ENCODE results near the gene FTO. TPM values are rescaled to one million over a fixed set of nuclear protein-coding genes. Genes with fewer than 3 reads are reported as not detected.

FTO gene
- polyA plus RNA-seq, 1 donor: 53.4 TPM

DNA sequence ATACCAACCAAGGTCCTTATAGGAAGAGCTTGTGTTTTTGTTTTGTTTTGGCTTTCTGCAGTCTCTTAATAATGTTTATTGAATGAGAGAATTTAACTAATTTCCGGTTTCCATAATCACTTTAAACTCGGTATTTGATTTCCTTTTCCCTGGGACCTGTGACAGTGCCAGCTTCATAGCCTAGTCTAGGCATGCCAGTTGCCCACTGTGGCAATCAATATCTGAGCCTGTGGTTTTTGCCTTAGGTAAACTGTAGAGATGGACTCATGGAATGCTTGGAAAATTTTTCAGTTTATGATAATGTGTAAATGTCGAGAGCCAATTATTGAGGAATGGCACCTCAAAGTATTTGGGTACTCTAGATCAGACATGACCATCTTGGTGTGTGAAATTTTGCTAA, 78.2 kb downstream of the FTO start:
- DNase-seq (ENCODE audit: low read depth): no peak

DNA sequence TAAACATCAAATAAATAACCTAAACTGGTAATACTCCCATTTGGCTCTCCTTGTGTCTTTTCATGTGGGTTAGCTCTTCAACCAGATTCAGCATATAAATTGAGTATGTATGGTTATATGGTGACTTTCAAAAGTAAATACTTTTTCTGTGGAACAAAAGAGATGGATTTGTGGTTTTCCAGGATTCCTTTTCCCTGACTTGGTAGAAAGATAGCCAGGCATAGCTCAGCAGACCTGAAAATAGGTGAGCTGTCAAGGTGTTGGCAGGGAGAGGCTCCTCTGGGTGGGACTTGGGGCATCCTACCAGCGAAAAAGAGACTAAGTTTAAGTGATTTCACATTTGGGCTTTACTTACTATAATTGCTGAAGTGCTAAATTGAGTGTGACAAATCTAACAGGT, 80.3 kb downstream of the FTO start:
- DNase-seq (ENCODE audit: low read depth): no peak

DNA sequence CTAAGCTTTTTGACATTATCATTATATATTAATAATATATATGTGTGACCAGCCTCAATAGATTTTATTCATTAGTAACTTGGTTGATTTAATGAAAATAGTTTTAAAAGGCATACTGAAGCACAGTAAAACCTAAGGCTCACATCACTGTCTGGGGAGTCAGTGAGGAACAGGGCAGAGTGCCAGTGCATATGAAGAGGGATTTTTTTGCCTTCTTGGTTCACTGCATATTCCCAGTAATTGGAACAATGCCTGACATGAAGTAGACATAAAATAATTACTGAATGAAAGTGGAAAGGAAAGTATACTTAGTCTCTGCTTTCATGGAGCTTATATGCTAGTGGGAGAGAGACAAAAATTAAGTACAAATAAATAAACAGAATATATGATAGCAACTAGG, 81.1 kb downstream of the FTO start:
- DNase-seq (ENCODE audit: low read depth): no peak

DNA sequence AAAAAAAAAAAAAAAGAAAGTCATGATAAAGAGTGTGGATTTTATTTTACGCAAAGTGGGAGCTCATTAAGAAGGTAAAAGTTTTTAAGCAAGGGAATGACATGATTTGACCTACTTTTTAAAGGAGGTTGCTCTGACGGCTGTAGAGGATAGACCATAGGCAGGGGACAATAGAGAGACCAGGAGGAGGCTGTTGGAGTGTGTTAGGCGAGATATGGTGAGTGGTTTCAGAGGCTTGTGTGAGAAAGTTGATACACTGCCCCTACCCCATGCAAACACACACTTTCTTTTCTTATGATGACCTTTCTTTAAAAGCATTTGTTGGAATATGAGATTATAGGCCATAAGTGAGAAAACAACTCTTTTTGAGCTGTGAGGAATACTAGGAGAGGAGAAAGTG, 82.0 kb downstream of the FTO start:
- no peak for DNase-seq (ENCODE audit: low read depth)

DNA sequence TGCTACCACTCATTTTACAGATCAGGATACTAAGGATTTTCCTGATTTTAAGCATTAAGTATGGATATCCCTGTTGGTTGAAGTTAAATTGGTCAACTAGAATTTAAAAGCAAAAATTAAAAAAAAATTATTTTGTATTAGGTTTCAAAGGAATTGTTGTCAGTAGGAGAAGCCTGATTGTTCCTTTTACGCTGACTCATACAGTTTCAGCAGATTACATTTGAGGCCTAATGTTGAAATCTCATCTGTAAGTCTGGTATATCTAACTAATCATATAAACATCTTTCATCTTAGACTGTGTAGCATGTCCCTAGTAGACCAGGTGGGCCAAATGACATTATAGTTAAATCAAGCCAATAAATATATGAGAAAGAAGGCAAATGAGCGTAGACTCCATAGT, 83.5 kb downstream of the FTO start:
- DNase-seq (ENCODE audit: low read depth): no peak

DNA sequence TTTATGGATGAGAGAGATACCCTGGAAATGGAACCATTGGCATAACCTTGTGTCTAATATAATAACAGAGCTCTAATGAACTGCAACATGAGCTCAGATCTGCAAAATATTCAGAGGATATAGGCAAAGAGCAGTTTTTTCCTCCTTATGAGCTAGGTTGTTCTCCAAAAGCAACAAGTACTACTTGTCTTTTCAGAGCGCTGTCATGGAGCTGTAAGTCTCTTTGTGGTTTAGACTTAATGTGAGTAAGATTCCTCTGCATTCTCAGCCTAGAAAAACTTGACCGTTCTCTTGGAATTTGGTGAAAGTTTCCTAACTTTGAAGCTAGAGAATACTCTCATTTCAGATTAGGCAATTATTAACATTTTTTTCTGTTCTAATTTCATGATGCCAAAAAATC, 85.2 kb downstream of the FTO start:
- no peak for DNase-seq (ENCODE audit: low read depth)

DNA sequence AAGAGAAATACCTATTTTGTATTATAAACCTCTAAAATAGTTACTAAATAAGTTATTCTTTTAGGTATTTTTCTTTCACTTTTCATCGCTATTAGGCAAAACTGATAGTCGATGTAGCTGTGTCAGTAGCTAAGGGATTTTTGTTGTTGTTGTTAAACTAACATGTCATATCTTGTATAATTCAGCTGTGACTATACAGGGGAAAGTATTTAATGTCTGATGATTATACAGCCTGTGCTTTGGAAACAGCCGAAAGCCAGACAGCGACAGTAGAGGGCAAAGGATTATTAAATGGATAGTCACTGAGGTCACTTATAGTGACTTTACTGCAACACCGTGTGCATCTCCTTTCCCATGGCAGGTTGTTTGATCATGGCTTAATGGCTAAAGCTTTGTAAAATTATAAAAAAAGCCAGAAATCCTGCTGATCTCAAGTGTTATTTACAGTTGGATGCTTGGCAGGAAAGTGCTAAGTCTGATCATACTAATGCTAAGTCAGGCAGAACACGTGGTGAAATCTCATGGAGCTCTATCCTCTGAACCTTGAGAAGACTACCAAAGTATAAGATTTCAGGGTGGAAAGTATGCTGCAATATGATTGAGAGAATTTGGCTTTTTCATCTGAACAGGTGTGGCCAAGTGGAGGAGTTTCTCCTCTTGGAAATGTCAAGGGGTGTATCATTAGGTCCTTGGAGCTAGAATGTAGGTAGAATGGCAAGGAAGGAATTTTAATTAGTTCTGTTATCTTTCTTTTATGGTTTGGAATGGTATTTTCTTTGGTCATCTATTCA, 88.4 kb downstream of the FTO start:
- no peak for DNase-seq (ENCODE audit: low read depth)

DNA sequence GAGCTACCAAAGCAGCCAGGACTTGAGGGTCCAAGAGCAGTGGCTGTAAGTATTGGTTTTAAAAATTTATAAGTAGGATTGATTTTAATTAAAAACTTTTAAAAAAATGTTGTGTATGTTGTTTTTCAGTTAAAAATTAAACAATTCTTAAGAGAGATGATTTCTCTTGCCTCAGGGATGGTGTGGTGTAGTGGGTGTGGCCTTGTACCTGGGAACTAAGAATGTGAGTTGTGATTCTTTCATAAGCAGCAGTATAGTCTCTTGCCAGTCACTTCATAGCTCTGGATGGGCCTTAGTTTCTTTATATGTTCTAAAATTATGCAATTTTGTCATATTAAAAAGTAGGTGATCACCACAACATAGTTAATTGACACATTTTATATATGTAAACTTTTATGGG, 99.5 kb downstream of the FTO start:
- DNase-seq (ENCODE audit: low read depth): no peak

DNA sequence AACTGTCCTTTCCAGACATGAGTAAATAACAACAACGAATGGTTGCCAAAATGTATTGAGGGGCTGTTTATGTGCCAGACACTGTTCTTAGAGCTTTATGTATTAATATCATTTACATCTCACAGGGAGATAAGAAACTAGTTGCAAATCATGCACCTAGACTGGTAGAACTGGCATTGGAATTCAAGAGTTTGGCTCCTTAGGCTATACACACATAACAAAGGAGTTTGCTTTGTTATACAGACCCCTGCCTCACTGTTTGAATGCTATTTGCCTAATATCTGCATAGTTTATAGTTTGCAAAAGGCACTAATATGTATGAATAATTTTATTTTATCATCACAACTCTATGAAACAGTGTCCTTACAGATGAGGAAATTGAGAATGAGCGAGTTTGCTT, 100.0 kb downstream of the FTO start:
- DNase-seq (ENCODE audit: low read depth): no peak

DNA sequence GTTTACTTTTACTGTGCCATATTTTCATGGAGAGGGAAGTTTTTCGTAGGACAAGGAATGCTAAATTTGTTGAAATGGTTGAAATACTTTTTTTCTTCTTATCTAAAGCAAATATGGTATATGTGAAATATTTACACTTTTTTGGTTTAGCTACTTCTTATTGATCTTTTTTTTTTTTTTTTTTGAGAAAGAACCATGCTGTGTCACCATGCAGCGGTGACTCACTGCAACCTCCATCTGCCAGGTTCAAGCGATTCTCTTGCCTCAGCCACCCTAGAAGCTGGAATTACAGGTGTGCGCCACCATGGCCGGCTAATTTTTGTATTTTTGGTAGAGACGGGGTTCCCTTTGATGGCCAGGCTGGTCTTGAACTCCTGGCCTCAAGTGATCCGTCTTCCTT, 100.5 kb downstream of the FTO start:
- no peak for DNase-seq (ENCODE audit: low read depth)

DNA sequence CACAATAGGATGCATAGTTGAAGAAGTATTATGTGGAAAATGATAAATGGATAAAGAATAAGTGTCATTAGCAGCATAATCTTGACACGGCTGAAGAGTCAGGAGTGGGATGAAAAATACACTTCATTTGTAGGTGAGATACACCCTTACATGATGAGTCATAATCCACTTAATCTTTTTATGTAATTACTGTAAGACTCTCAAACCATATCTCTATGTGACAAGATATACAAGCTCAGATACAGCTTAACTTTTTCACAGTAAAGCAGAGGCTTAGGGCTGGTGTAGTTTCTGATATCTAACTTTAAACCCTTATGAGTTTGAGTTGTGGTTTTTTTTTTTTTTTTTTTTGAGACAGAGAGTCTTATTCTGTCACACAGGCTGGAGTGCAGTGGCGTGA, 101.2 kb downstream of the FTO start:
- no peak for DNase-seq (ENCODE audit: low read depth)

DNA sequence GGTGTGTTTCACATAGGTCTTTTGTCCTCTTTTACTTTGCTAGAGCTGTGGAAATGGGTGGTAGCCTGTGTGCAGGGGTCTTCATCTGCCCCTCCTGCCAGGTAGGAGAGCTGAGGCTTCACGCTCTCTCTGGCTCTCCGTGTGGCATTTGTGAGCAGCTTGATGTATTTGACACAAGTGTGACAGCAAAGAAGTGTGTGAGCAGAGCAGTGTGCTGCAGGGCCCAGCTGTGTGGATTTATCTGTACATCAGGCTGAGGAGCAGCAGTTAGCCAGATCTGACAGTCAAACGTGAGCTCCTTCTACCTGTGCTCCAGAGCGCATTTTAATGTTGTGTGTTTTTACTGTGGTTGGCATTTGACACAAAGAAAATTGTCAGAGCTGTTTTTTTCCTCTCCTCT, 101.8 kb downstream of the FTO start:
- no peak for DNase-seq (ENCODE audit: low read depth)

DNA sequence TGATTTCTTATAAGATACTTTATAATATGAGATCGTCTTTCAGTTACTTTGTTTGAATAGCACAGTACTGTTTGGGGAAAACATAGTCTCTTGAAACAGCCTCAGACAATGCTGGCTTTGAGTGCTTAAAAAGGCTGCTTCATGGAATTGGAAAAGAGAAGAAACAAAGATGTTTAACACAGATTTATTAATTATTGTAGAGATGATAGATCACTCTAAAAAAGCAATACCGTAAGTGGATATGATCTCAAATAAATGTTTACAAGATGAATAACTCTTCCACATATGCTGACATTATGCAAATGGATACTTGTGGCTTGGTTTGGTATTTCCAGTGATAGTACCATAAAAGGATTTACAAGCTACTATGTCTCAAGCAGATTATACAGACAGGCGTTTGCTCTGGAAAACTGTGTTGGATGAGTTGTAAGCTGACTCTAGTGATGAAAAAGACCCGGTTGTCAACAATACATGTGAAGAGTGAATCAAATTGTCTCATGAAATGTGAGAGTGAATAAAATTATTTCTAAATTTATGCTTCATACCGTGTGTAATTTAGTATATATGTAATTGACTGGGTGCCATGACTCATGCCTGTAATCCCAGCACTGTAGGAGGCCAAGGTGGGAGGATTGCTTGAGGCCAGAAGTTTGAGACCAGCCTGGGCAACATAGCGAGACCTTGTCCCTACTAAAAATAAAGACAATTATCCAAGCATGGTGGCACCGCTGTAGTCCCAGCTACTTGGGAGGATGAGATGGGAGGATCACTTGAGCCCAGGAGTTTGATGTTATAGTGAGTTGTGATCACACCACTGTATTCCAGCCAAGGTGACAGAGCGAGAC, 105.4 kb downstream of the FTO start:
- no peak for DNase-seq (ENCODE audit: low read depth)

DNA sequence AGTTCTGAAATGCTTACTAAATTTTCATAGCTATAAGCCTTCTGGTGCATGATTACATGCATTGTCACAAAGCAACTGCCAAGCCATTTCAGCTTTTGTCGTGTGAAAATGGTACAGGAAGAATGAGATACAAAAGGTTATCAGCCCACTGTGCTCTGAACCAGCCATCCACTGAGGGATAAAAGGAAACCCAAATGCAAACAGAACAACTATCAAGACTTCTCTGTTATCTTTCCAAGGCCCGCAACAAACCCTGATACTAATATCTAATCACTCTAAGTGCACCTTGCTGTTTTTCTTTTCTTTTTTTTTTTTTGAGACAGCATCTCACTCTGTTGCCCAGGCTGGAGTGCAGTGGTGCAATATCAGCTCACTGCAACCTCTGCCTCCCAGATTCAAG, 109.0 kb downstream of the FTO start:
- no peak for DNase-seq (ENCODE audit: low read depth)

DNA sequence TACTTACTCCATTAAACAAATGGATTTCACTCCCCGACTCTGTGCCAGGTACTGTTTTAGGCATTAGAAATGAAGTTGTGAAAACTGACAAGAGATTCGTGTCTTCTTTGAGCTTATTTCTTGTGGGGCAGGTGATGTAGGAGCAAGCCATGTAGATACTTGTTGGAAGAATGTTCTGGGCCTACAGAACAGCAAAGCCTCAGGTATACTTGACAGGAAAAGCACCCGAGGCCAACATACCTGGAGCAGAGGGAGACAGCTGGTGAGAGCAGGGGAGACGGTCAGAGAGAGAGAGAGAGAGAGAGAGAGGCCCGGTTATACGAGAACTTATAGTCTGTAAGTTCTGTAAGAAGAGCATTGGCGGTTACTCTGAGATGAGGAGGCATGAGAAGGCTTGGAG, 110.8 kb downstream of the FTO start:
- no peak for DNase-seq (ENCODE audit: low read depth)

DNA sequence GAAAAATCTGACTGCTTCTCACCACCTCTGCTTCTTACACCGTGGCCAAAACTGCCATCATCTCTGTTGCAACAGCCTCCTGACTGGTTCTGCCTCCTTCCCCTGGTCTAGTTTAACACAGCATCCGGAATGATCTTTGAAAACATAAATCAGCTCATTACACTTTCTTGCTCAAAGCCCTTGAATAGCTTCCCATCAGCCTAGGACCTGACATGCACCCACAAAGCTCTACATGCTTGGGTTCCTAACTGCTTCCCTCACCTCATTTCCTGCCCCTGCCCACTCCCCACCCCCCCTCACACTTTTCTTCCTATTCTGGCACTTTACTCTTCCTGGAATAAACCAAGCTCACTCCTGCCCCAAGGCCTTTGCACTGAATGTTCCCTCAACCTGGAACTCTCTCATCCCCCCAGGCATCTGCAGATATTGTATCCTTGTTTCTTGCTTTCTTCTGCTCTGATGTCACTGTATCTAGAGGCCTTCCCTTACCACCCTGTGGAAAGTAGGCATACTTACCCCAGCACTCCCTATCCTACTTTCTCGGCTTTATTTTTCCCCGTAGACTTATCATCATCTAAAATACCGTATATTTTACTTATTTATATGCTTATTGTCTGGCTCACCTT, 112.4 kb downstream of the FTO start:
- DNase-seq (ENCODE audit: low read depth): no peak

DNA sequence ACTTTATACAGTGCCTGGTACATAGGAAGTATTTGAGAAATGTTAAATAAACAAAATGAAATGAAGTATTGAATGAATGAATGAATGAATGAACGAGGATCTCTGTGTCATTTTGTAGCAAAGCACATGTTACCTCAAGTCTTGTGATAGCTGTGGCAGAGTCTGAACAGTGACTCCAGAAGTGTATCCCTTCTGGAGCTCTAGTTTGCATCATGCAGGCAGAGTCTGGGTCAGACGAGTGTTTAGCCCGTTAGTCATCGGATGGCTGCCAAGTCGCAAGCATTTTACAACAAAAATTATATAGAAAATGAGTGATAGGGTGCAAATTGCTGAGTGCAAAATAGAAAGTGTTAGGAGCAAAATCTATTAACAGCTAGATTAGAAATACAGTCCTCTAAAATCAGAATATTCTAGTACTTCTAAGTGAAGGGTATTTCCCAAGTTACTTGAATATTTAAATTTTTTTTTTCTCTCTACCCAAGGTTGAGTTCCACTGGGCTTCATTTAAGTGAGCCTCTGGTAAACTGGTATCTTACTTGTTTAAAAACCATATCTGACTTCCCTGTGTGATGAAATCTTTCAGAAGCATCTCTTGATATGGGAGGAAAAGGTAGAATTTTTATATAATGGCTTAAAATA, 113.3 kb downstream of the FTO start:
- DNase-seq (ENCODE audit: low read depth): no peak

DNA sequence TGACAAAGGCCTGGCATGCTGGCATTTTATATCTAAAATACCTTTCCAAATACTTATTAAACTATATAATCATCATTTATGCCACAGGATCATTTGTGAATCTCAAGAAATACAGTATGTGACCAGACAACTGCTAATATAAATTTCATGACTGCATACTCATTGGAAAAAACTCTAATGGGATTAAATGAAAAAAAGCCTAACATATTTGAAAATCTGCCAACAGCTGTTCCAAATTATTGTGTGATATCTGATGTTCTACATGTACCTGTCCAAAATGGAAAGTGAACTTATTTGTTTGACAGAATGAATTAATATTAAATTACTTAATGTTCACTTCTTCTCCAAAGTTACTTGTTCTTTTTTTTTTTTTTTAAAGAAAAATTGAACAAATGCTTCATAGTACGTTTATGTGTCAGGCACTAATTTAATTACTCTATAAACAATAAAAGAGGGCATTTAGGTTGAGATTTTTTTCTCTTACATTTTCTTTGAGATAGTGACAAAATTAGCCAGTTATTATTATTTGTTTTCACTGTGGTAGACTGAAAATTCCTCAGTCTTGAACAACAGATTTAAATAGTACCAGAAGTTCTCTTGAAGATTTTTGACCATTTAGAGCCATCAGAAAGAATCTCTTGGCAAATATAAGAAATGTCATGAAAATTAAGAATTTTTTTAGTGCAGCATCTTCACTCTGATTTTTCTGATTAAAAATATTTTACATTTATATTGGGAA, 114.0 kb downstream of the FTO start:
- no peak for DNase-seq (ENCODE audit: low read depth)

DNA sequence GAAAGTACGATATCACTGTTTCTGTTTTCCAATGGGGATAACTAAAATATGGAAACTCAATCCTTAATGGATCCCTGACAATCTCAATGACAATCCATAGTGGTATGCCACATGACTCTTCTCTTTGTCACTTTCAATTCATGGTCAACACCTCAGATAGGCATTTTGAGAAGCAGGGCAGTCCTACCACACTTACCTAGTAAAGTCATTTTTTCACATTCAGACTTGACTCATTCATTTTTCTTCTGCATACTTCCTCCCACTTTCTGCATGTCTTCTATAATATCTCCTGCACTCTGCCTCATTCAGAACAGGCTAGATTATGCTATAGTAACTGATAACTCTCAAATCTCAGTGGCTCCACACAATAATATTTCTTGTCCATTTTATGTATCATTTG, 117.5 kb downstream of the FTO start:
- no peak for DNase-seq (ENCODE audit: low read depth)

DNA sequence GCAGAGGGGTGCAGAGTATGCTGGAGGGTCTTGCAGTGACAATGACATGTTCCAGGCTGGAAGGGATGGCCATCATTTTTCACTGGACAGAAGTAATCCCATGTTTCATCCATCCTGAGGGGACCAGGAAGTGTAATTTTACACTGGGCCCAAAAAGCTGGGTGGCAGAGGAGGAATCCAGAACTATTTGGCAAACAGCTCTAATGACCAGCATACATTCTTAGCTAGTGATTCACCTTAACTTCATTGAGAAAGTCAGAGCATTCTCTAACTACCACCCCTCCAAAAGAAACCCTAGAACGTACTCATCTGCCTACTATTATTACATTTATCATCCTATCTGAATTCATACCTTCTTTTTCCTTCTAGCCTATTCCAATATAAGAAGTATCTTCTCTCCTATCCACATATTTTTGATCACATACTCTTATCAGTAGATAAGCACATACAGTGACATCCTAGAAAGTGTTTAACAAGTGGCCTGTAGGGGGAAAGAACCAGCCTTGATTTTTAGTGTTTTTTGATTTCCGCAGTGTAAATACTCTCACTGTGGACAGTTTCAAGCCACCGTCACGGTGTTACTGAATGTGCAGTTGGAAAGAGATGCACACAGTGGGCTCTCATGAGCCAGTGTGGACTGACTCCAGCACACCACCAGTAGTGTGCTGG, 118.1 kb downstream of the FTO start:
- no peak for DNase-seq (ENCODE audit: low read depth)

DNA sequence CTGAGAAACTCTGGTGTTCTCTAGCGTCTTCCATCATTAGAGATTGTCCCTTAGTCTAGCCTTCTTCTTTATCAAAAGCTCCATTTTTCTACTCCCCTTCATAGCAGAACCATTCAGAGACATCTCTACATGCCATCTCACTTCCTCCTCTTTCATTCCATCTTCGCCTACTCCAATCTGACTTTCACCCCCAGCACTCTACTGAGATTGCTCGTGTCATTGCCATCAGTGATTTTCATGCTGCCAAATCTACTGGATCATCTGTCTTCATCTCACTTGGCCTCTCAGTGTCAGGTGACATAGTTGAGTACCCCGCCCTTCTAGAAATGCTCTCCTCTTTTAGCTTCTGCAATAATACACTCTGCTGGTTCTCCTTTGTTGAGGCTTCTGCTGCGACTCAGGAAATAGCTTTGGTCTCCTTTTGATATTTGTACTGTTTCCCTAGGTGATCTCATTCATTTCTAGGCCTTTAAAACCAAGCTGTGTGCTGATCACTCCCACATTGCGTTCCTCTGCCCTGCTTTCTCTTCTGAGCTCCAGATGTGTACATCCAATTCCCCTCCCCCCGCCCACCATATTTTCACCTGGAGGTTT, 119.1 kb downstream of the FTO start:
- DNase-seq (ENCODE audit: low read depth): no peak
